Right lung (tissue), 5 donors: ENCODE results near the gene AP2B1. TPM values are rescaled to one million over a fixed set of nuclear protein-coding genes. Genes with fewer than 3 reads are reported as not detected.
"Not testable (repeated sequence)": the region's sequence is repeated elsewhere in the genome, so short reads cannot be mapped to it uniquely, and the experiment has no call there.

Source experiments
- DNase-seq, 2 donors: peaks; one replicate each; pipeline ENCODE4 v3.0.0-alpha.2; 2013
- polyA plus RNA-seq, 5 donors: library from polyadenylated mRNA; unstranded; fragments of 120-200 nt; gene quantifications; one replicate each; pipeline versions ENCODE4 v1.2.1 to v1.2.3, GENCODE V29; 2013; ENCODE audit warnings: inconsistent platforms in 1 of 5, low replicate concordance in 1 of 5; ENCODE audit not compliant: insufficient read length in 5 of 5, insufficient read depth in 1 of 5

The AP2B1 gene
- polyA plus RNA-seq, 5 donors: 122 to 158 (median 147) TPM

DNA sequence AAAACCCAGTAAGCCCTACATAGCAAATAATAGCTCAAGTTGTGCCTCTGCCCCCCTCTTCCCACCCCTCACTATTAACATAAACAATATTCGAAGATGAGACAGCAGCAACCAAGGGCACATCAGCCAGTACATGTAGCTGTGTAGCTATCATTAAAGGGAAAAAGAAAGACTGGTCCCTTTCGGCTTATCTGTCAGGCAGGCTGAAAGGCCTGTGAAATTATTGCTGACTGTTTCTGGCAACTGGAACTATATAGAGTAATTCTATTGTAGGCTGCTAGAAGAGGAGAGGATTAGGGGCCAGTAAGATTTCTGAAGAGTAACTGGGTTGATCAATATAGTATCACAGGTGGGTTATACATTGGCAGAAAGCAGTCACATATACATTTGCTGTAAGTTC is 107.8 kb downstream of the AP2B1 start:
- no peak for DNase-seq

DNA sequence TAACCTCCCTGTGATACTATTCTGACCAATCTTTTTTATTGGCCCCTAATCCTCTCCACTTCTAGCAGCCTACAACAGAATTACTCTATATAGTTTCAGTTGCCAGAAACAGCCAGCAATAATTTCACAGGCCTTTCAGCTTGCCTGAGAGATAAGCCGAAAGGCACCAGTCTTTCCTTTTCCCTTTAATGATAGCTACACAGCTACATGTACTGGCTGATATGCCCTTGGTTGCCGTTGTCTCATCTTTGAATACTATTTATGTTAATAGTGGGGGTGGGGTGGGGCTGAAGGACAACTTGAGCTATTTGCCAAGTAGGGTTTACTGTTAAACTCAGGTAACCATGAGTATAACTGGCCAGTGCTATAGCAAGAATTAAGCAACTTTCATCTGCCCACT is 108.5 kb downstream of the AP2B1 start:
- no peak for DNase-seq

DNA sequence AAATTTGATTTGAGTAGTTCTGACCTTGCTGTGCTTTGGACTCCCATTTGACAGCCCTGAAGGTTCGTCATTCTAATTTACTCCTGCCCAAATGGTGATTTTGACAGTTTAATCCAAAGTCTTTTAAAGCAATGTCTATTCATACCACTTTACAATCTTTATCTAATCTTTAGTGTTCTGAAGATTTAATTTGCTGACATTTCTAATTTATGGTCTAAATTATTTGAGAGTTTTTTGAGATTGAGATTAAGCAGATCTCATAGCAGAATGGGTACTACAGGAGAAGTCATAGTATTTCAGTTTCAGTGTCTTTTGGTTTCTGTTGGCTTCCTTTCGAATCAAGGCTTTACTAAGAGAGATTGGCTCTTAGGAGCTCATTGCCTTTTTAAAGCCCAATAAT is 111.7 kb downstream of the AP2B1 start:
- DNase-seq: no peak

DNA sequence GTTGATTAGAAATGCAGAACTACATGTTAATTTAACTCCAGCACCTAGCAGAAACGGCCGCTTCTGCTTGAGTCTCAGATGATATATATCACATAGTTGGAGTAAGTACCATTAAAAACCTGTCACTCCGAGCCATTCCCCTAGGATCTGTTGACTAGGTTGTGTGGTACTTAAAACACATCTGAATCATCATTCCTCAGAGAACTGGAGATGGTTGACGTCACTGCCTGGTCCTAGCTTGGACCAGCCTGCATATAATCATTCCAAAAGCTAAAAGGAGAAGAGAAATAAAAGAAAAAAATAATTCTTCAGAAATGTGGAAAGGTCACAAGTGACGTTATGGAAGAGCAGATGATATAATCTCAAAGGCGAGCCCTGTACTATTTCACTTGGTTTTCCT is 113.0 kb downstream of the AP2B1 start:
- no peak for DNase-seq

DNA sequence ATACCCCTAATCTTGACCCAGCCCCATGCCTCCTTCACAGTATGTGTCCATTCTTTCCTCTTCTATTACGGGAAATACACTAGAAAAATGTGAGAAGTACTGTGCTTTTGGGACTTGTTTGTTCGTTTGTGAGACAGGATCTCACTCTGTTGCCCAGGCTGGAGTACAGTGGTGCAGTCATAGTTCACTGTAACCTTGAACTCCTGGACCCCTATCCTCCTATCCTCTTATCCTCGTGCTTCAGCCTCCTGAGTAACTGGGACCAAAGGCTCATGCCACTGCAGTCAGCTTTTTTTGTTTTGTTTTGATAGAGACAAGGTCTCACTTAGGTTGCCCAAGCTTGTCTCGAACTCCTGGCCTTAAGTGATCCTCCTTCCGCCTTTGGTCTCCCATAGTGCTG is 114.4 kb downstream of the AP2B1 start:
- DNase-seq: no peak

DNA sequence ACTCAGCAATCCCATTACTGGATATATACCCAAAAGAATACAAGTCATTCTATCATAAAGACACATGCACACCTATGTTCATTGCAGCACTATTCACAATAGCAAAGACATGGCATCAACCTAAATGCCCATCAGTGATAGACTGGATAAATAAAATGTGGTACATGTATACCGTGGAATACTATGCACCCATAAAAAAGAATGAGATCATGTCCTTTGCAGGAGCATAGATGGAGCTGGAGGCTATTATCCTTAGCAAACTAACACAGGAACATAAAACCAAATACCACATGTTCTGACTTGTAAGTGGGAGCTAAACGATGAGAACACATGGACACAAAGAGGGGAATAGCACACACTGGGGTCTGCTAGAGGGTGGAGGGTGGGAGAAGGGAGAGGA is 116.2 kb downstream of the AP2B1 start:
- not testable (repeated sequence) for DNase-seq

DNA sequence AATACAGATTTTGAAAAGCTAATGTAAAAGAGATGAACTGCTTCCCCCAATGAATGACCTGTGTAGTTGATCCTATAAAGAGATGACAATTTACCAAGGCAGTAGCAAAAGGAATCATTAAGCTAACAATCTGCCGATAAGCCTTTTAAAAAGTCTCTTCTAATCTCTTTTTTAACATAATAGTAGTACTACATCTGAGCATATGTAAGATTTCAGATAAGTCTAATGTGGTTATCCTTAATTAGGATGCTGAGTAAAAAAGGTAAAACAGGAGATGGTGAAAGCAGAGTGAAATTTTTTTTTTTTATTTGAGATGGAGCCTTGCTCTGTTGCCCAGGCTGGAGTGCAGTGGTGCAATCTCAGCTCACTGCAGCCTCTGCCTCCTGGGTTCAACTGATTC is 118.1 kb downstream of the AP2B1 start:
- no peak for DNase-seq

DNA sequence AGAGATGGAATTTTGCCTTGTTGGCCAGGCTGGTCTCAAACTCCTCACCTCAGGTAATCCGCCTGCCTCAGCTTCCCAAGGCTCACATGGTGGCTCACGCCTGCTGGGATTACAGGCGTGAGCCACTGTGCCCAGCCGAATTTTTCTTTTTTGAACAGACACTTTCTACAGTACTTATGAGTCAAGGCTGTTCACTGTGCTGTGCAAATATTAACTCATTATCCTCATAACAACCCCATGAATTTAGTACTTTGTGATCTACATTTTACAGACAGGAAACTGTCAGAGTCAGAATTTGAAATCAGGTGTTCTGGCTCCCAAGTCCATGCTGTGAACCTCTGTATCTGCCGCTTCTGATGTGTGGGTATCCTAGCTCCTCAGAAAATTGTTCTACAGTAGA is 118.6 kb downstream of the AP2B1 start:
- DNase-seq: no peak

DNA sequence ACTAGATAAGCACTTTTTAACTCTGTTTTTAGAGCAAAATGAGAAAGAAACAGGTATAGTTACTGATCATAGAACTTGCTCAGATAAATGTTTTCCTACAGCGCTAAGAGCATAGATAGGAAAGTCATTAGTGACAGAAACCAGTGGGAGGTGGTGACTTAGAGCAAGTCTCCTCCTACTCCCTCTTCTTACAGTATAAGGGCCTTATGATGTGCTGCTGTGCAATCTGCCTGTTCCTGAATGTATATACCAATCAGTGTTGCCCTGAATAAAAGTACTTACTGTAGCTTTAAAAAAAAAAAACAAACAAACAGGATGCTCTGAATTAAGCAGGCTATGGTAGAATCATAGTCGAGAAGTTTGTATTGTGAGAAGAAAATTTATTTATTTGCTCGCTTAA is 121.0 kb downstream of the AP2B1 start:
- no peak for DNase-seq

DNA sequence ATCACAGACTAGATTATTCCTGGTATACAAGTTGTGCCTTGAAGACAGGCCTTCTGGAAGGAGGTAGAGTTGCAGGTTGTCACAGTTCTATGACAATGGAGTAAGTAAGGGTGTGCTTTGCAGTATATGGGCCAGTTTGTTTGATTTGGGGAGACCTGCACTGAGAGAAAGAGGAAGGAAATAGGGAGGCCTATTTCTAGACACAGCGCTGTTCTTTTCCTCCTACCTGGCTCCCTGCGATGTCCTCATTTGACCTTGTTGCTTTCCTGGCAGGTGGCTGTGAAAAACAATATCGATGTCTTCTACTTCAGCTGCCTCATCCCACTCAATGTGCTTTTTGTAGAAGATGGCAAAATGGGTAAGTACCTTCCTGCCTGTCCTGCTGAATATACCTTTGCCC is 121.8 kb downstream of the AP2B1 start:
- no peak for DNase-seq

DNA sequence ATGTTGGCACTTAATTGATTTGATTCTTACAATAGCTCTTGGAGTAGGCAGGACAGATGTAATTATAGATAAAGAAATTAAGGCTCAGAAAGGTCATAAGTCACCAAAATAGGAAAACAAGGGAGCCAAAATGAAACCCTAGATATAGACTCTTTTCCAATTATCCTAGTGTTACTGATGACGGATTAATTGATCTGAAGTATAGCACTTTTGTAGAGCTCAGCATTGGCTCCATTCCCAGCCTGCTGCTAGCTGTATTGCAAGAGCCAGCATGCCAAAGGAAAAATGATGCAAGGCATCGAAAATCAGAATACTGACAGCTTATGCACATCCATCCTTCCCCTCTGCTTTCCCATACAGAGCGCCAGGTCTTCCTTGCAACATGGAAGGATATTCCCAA is 122.8 kb downstream of the AP2B1 start:
- DNase-seq: no peak

DNA sequence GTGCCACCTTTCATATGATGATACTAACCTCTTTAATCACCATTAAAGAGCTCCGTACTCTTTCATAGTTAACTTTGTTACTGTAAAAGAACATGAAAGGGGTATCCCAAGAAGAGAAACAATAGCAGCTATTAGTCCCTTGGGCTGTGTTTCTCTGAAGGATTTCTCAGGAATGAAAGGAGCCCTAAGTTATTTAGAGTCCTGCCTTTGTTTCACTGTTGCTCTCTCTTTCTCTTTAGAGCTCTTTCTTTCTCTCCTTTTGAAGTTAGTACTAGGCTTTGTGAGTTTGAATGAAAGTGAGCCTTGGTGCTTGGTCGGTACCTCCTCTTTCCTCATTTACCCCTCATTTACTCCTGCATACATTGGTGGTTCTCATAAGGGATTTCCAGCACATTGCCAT is 123.8 kb downstream of the AP2B1 start:
- DNase-seq: no peak

DNA sequence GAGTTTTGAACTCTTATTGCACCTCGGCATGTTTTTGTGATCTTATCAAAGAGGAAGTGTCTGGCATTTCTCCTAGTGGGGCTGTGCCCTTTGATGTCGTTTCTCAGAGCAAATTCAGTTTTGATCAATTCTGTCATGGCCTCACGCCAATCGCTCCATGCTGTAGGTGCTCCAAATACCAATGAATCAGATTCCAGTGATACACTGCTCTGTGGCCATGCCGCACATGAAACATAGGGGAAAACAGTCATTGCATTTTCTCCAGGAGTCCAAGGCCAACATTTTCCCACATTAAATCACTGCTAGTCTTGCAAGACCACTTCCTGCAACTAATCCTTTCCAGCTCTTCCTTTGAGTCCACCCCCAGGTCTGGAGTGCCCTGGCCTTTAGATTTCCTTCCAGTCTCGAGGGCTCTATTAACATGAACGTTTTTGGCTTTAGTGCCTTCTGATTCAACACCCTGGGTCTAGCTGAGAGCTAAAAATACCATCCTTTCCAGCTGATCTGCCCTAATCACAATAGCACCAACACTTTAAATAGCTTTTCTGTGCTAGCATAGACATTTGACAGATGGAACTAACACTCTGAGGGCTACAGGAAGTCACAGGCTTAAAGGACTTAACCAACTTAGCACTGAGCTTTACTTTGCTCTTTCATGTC is 126.1 kb downstream of the AP2B1 start:
- DNase-seq: no peak

DNA sequence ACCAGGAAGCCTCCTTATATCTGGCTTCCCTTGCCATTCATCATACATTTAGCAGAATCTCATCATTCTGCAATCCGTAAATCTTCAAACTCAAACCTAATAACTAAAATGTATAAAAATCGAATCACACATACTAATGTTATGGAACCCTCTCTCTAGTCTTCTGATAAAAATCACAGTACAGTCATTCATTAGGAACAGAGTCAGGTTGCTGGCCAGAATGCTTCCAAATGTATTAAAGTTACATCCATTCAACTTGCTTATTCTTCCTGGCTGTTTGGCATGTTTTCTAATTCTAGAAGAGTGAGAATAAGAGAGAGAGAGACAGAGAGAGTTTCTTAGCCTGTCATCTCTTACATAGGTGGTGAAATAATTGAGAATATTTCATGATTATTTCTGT is 127.9 kb downstream of the AP2B1 start:
- DNase-seq: no peak

DNA sequence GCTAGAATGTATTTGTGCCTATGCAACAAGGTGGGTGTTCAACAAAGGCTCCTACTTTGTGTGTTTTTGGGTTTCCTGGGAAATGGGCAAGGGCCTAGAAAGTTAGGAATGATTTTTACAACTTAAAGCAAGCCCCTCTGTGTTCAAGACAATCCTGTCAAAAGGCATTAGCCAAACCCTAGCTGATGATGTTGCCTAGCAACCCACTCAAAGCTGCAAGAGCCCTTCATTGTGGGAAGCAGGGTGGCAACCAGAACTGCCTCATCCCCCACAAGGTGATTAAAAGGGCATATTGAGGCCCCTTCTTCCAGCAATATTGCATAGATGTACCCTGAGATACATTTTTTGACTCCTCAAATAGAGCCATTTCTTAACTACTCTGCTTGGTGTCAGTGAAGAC is 128.3 kb downstream of the AP2B1 start:
- no peak for DNase-seq

DNA sequence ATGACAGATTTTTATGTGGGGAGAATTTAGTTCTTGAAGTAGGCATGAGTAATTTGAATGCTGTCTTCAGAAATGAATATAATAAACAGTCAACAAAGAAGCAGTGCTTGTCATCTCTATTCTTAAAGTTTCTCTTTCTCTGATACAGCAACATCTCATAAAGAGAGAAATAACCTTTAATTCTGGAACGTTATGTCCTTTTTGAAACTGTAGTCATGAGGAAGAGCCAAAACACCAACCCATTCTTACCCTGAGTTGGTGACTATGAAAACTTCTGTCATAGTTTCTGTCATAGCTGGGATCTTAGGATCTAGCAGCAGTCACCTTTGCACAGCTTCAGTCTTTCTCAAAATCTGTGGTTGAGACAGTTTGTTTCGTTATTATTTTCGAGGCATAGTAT is 129.1 kb downstream of the AP2B1 start:
- DNase-seq: no peak

DNA sequence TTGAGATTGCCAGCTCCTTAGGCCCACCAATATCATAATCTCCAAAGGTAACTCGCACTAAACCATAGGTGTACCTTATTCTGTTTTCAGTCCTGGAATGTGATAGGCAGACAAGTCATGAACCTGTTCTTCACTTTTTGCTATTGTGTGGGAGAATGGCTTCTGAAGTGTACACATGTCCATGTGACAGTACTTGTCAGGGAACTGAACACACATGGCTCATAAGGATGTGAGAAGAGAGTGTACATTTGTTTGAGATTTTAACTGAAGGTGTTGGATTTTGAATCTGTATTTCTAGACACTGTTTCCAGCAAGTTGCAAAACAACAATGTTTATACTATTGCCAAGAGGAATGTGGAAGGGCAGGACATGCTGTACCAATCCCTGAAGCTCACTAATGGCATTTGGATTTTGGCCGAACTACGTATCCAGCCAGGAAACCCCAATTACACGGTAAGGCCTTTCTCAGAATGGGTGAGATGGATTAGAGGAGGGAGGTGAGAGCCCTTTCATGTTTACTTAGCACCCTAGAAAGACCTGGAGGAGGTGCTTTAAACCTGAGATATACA is 129.9 kb downstream of the AP2B1 start:
- DNase-seq: no peak

DNA sequence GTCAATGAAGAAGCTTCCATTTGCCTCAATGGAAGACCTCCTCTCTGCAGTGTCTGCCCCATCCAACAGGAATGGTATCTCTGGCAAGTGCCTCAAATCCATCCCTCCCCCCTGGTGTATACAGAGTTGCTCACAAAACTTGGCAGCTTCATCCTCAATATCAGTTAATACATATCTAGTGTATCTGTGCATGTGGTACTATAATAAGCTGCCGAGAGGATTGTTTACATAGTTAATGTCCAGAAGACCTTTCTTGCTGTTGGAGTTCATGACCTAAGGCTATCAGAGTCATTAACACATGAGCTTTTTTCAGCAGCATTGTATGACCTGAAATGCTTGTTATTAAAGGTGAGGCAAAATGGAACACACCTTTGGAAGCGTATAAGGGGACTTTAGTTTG is 130.4 kb downstream of the AP2B1 start:
- no peak for DNase-seq

DNA sequence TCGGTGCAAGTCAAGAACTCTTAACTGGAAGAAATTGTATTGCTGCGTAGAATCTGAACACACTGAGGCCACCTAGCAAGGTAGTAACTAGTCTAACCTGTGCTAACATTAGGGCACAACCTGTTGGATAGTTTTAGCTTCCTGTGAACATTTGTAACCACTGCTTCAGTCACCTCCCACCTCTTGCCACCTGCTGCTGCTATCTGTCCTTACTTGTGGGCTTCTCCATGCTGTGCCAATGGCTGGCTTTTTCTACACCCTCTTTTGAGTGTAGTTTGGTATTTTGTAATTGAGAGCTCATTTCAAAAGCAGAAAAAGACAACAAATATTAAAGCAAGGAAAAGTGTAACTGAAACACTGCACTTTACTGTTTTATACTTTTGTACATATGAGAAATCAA is 136.6 kb downstream of the AP2B1 start:
- DNase-seq: no peak

DNA sequence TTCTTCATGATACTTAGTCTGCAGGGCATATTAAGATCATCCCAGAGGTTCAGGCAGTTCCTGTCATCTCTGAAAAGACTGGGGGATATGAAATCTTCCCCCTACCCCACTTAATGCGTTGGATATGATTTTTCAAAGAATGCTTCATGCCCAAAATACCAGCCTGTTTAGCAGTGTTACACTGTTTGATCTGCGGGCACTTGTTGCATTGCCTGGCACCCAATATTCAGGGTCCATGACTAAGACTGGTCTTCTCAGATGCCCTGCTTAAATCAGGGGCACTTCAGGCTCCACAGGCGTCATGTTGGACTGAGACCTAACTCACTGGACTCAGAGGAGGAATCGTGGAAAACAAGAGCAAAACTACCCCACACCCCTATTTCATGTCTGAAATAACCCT is 137.9 kb downstream of the AP2B1 start:
- no peak for DNase-seq

DNA sequence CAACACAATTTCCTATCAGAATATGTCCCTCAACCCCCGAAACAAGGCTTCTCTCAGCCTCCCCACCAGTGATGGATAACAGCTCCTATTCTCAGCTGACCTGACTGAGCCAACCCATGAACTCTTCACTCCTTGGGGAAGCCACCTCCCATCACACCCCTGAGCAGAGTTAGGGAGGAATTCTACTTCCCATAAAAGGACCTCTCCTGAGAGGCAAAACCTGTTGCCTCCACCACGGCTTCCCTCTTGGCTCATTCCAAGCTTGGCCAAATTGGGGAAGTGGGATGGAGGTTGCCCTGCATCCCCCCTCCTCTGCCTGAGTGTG is 138.6 kb downstream of the AP2B1 start:
- DNase-seq: no peak

DNA sequence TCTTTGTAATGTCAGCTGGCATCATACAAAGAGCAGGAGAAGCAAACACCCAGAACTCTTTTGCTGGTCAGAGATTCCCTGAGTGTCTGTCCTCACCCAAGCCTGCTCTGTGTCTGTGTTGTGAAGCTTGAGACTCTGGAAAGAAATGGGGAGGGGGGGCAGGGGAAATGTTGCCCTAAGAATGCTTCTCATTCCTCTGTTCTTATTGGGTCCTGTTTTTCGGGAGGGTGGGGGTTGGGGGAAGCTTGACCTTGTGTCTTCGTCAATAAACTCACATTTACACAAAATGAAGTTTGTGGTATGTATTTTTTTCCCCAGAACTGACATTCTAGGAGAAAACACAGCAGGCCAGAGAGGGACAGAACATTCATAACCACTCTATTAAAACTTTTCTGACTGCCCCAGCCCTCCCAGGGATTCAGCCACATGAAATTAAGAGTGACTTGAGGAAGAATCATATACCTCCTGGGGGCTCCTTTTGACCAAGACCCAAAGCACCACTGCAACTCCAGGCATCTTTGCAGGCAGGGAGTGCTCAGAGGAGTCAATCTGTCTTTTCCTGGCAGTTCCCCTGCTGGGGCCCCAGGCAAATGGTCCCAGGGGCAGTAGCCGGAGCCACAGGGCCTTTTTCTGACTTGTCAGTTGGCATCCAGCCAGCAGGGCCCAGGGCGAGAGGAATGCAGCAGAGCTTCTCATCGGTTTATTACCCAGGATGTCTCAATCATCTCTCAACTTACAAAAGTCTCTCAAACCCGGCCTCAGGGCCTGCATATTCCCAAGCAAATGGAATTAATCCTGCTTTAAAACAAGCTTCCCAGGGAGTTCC is 139.2 kb downstream of the AP2B1 start:
- DNase-seq: no peak

DNA sequence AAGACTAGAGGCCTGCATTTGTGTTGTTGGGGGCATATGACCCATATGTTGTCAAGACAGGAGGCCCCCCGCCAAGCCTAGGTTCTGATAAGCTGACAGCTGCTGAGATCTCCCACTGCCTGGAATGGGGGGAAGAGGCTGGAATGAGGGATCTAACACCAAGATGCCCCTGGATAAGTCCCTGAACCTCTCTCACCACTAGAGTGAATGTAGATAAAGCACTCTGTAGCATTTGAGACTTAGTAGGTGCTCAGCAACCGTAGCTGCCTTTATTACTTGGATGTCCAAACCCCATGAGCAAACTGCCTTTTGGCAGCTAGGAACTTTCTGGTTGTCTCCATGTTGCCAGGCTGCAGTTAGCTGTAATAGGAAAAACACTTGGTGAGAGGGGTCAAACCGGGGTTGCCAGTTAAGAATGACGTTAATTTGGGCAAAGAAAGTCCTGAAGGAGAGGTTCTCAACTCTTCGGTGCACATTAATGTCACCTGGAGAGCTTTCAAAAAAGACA is 139.9 kb downstream of the AP2B1 start:
- no peak for DNase-seq
